Measurements from ENCODE around the gene INMT.

Gene INMT

GRCh38 chr7:30726296-30727006 lies 25.5 kb upstream of the INMT start:
- H3K4me3 ChIP-seq, result no peak overlapping the region
- H3K27ac ChIP-seq, result no peak overlapping the region
- DNase-seq (ENCODE audit: low spot score), result no peak
- TF ChIP-seq CTCF (IDR thresholded peaks at IDR 0.05), result no peak

DNA sequence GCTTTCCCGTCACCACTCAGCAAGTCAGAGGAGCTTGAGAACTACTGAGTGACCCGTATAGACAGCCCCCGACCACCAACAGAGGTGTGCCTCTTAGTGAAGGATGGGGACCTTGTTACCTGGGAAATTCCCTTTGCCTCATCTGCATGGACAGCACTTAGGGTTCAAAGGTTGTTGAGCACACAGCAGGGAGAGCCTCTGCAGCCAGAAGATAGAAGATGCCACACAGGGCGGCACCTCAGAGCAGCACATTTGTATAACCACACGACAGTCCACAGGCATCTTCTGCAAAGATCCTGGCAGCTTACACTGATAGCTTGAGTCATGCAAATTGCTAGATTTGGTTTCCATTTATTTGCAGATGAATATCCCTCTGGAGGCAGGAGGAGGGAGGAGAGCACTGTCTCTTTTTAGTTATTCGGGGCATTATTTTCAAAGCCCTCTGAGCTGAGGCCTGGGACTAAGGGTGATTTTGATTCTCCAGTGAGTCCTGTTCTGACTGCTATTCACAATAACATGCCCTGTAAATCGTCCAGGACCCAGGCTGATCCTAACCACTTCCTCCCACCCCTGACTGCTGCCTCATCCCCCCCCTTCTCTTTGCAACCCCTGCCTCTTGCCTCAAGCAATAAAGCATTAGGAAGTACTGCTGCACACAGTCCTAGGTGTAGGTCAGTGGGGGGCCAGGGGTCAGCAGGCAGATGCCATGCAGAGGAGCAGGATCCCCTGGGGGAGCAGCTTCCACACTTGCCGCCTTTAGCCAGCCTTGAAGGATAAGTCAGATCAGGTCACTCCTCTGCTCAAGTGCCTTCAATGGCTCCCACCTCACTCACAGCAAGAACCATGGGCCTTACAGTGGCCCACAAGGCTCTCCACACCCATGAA lies 24.6 kb upstream of the INMT start:
- Histone ChIP-seq H3K4me3 (no peak overlapping the region), H3K27ac (no peak overlapping the region)
- no peak for DNase-seq (ENCODE audit: low spot score)
- TF ChIP-seq CTCF (IDR thresholded peaks at IDR 0.05), result no peak

GRCh38 chr7:30728591-30729100 lies 23.3 kb upstream of the INMT start:
- Histone ChIP-seq H3K27ac (no peak overlapping the region), H3K4me3 (no peak overlapping the region)
- DNase-seq (ENCODE audit: low spot score), result no peak
- TF ChIP-seq CTCF (IDR thresholded peaks at IDR 0.05), result no peak

DNA sequence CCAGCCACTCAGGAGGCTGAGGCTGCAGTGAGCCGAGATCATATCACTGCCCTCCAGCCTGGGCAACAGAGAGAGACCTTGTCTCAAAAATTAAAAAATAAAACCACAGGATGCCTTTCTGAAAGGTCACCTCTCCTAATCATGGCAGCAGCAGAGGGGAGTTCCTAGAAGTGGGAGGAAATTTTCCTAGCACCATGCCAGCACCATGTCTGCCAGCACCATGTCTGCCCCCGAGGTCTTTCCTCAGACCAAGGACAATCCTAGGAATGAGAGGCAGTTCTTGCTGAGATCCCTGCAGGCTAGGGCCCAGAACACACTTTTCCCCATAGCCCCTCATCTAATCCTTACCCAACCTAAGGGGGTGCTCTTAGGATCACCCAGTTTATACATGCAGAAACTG lies 22.3 kb upstream of the INMT start:
- no peak for TF ChIP-seq CTCF (IDR thresholded peaks at IDR 0.05)
- no peak for DNase-seq (ENCODE audit: low spot score)
- Histone ChIP-seq H3K27ac (no peak overlapping the region), H3K4me3 (no peak overlapping the region)

- no peak for DNase-seq (ENCODE audit: low spot score)
- Histone ChIP-seq H3K4me3 (no peak overlapping the region), H3K27ac (no peak overlapping the region)
- no peak for TF ChIP-seq CTCF (IDR thresholded peaks at IDR 0.05)
Measured at GRCh38 chr7:30730097-30730496, 21.8 kb upstream of the INMT start.

DNA sequence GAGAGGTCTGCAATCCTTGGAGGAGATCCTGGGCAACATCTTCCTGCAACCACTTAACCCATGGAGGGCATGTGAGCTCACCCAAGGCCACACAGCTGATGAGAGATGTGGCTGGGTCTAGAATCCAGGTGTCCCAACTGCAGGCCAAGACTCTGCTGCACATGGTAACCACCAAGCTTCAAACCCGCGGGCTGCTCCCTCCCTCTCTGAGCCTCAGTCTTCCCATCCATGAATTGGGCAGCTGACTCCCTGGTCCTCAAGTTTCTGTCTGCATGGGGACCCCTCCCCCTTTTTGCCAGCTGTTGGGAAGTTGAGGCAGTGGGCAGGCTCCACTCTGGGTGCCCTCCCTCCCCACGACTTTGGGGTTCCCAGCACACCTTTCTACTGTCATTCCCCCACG lies 20.9 kb upstream of the INMT start:
- TF ChIP-seq CTCF (IDR thresholded peaks at IDR 0.05), result no peak
- H3K4me3 ChIP-seq, result no peak overlapping the region
- no peak for DNase-seq (ENCODE audit: low spot score)
- no peak overlapping the region for H3K27ac ChIP-seq

Measured in coronary artery (tissue), 2 donors.